Endometrium (tissue), 2 donors: ENCODE data around the gene TNS3.
"Not testable (repeated sequence)": the region's sequence is repeated elsewhere in the genome, so short reads cannot be mapped to it uniquely, and the experiment has no call there.

Experiments used
- FAIRE-seq: peaks from 2 replicates; lab custom pipeline; 2012; peaks lifted over from hg19 to GRCh38; lab: Jason Lieb, UNC
- donor health status: control.
- donor health status: control.

Gene TNS3

DNA sequence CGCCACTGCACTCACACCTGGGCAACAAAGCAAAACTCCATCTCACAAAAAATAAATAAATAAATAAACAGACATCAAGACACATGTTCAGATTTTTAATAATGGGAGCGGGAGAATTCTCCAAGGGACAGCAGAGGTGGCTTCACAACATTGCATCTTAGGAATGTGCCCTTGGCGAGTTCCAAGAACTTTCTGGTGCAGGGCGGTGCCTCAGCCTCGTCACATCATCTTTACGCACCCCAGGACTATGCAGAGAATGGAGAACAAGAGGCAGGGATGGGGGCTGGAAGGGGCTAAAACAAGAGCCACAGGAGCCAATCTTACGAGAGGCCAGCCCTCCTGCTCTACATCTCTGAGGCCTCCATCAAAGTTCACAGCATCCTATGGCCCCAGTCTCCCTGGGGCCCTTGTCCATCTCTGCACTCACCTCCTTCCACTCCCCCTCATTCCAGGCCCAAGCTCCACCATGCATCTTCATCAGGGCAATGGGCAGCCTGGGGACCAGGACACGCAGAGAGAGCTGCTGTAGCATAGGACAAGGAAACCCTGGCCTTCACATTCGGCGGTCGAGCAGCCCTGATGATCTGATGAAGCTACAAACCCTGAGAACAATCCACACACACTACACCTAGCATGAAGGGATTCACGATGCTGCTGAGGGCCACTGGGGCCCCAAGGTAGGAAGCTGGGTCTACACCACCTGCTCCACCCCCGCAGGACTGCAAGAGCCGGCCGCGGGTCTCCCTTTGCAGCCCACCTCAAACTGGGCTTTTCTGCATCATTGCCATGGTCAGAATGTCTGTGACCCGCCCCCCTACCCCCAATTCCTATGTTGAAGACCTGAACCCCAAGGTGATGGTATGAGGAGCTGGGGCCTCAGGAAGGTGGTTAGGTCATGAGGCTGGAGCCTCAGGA, 22.3 kb downstream of the TNS3 start:
- no peak for FAIRE-seq

DNA sequence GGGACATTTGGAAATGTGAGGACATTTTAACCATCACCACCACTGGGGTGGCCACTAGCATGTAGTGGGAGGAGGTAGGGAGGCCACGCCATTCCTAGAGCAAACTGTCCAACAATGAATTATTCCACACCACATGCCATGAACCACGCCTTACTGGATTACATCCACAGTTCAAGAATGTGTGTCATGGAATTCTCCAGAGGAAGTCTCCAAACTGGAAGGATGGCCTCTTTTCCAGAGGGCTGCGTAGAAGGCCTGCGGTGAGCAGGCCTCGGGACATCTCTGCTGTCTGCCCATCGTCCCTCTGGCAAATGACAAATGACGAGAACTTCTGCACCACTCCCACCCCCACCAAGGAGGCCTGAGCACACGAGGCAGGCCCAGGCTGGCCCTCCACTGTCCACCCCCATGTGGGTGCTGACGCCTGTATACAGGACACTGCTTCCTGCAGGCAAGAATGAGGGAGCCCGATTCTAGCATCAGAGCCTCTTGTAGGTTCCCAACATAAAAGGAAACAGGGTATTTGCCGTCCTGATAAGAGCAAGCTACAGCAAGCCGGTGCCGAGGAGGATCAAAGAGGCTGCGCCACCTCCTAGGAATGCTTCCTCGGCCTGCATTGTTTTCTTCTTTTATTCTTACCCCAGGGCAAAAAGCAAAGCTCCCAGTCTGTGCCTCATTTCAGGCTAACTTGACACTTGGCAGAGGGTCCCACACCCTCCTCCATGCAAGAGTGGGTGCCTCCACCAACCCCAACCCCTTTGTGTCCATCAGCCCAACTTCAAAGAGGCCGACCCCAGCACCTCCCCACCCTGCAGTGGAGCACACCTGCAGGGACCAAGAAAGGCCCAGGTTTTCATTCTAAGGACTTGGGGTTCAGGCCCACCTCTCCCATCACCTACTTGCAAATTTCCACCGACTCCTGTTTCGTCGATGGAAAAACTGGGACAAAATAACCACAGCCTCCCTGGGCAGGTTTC, 23.9 kb downstream of the TNS3 start:
- no peak for FAIRE-seq

GRCh38 chr7:47557317-47557693, 24.6 kb downstream of the TNS3 start:
- FAIRE-seq, result no peak

GRCh38 chr7:47556511-47557180, 25.3 kb downstream of the TNS3 start:
- FAIRE-seq, result no peak

- no peak for FAIRE-seq
These were observed 28.6 kb downstream of the TNS3 start for GRCh38 chr7:47553309-47553708.

GRCh38 chr7:47552621-47553020, 29.3 kb downstream of the TNS3 start:
- FAIRE-seq, result no peak

DNA sequence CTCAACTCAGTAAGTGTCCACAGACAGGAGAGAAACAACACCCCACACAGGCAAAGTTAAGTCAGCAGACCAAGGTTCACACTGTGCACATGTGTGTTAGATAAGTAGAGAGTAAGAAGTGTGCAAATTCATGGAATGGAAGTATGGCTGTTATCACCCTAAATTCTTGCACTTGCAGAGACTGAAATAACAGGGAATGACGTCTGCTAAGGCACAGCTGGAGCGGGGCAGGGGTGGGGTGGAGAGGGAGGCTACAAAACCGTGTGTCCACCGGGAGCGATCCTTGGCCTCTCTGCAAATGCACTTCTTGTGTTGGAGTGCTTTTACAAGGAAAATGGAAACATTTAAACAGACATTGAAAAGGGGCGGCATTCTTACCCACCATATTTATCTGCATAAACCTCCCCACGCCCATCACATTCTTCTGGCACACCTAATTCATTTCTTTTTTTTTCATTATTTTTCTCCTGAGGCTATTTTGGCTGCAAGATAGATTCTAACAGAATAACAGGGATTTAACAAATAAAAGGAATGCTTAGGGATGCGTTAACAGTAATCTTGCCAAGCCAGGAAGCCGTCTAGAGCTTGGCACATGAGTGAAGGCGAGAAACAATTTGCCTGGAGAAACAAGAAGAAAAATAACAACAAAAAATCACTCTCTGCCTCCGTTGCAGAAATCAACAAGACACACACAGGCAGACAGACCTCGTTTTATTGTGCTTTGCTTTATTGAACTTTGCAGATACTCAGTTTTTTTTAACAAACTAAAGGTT, 30.1 kb downstream of the TNS3 start:
- FAIRE-seq, result no peak

GRCh38 chr7:47550788-47551470, 31.0 kb downstream of the TNS3 start:
- FAIRE-seq, result no peak

DNA sequence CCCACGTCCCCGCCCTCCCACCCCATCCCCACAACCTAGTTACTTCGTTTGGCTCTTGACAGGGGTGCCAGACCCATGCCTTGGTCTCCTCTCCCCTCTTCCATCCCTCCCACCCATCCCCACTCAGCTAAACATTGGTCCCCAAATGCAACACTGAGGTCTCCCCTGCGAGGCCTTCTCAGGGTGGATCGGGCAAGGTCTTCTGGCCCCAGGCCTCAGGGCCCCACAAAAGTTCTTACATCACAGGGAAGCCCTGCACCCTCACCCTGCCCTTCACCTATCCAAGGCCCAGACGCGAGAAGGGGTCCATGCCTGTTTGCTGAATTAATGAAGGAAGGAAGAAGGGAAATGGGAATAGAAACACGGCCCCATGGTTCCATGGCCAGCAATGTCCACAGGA, 32.0 kb downstream of the TNS3 start:
- FAIRE-seq, result no peak

GRCh38 chr7:47549397-47549796, 32.5 kb downstream of the TNS3 start:
- FAIRE-seq, result no peak

DNA sequence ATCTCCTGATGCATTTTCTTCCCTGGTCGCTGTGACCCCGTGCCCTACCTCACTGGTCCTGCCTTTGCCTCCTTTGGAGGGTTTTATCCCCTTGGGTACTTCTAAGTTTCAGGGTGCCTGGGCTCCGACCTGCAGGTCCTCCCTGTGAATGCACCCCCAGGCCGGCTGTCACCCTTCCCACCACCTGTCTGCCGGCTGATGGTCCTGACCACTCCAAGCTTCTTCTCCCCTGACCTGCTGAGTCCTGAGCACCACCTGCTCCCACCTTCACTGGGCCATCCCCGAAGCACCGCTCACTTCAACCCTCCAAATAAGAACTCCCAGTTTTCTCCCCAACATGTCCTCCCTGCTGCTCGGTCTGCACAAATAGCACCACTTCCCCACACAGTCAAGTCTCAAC, 33.4 kb downstream of the TNS3 start:
- FAIRE-seq, result no peak

GRCh38 chr7:47546733-47547494, 35.0 kb downstream of the TNS3 start:
- FAIRE-seq, result no peak

- no peak for FAIRE-seq
These were observed 35.7 kb downstream of the TNS3 start for GRCh38 chr7:47546171-47546570.

- no peak for FAIRE-seq
These were observed 37.5 kb downstream of the TNS3 start for GRCh38 chr7:47544416-47544815.

DNA sequence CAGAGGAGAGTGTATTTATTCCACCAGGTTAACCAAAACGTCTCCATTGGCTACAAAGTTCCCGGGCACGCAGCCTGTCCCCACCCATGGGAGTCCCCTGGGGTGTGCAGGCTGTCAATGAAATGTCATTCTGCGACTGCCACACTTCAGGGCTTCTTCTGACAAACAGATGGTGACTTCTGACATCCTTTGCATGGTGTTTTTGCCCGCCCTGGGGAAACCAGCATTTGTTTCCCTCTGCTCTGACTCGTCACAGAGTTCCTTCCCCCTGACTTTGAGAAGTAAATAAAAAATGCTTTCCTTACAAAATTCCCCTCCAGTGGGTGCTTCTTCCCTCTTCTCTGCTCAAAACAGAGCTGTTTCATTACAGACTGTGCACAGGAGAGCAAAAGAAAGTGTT, 38.2 kb downstream of the TNS3 start:
- FAIRE-seq, result no peak

- FAIRE-seq, result no peak
These were observed 38.9 kb downstream of the TNS3 start for GRCh38 chr7:47543056-47543455.

DNA sequence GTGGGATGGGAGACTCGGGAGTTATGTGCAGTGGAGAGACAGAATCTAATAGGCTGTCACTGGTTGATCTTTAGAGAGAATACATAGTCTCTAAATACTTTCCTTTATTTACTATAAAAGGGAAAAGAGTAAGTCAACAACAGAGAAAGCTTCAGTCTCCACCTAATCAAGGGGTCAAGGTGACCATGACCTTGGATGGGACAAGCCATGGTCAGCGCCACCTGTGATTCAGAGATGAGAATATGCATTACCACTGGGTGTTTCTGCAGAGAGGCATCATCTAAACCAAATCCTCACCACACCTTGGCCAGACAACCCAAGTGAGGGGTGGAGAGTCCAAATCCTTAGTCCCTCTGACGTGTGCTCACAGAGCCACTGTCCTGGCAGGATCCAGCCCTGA, 39.9 kb downstream of the TNS3 start:
- FAIRE-seq, result no peak

DNA sequence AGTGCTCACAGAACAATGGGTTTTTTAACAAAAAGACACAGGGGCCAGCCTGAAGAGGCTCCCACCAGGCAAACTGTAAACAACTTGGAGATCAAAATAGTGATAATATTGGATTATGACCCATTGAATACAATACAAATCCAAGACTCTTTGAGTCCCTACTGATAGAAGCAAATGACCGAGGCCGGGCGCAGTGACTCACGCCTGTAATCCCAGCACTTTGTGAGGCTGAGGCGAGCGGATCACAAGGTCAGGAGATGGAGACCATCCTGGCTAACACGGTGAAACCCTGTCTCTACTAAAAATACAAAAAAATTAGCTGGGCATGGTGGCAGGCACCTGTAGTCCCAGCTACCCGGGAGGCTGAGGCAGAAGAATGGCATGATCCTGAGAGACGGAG, 40.4 kb downstream of the TNS3 start:
- not testable (repeated sequence) for FAIRE-seq

DNA sequence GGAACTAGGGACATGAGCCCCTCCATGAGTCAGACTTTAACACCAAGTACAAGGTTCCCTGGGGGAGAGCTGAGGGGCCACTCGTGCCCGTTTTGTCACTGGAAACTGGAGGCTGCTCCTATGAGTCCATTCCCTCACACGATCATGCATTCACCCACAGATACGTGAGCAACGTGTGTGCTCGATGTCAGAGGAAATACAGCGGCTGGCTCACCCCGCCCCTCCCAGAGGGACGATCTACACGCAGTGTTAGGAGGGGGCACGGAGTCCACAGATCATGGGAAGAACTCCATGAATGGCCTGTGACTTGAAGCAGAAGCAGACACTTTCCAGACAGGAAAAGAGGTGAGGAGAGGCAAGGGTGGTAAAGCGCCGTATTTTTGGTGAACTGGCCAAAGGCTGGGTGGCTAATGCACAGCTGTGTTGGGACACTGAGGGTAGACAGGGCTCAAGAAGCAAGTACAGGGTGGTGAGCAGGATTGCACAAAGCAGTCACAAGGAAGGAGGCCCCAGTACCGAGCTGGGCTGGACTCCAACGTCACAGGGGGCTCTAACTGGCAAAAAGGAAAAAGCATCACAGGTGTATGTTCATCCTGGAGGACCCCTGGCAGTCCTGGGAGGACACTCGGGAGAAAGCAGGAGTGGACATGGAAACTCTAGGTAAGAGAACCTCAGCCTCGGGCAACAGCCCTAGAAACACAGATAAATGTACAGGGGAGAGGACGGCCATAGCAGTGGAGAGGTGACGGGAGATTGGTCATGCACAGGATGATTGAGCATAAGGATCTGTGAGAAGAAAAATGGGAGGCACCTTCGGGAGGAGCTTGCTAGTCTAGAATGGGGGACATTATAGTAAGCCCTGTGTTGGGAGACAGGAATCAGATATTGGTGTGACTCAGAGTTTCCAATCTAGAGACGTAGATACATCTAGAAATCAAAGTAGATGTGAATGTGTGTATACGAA, 41.2 kb downstream of the TNS3 start:
- FAIRE-seq, result no peak
